ENCODE data around the gene NLRP12. TPM values are rescaled to one million over a fixed set of nuclear protein-coding genes. Genes with fewer than 3 reads are reported as not detected.
"Not testable (repeated sequence)": the region's sequence is repeated elsewhere in the genome, so short reads cannot be mapped to it uniquely, and the experiment has no call there.

NLRP12 gene, protein sequence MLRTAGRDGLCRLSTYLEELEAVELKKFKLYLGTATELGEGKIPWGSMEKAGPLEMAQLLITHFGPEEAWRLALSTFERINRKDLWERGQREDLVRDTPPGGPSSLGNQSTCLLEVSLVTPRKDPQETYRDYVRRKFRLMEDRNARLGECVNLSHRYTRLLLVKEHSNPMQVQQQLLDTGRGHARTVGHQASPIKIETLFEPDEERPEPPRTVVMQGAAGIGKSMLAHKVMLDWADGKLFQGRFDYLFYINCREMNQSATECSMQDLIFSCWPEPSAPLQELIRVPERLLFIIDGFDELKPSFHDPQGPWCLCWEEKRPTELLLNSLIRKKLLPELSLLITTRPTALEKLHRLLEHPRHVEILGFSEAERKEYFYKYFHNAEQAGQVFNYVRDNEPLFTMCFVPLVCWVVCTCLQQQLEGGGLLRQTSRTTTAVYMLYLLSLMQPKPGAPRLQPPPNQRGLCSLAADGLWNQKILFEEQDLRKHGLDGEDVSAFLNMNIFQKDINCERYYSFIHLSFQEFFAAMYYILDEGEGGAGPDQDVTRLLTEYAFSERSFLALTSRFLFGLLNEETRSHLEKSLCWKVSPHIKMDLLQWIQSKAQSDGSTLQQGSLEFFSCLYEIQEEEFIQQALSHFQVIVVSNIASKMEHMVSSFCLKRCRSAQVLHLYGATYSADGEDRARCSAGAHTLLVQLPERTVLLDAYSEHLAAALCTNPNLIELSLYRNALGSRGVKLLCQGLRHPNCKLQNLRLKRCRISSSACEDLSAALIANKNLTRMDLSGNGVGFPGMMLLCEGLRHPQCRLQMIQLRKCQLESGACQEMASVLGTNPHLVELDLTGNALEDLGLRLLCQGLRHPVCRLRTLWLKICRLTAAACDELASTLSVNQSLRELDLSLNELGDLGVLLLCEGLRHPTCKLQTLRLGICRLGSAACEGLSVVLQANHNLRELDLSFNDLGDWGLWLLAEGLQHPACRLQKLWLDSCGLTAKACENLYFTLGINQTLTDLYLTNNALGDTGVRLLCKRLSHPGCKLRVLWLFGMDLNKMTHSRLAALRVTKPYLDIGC
- polyA plus RNA-seq (ENCODE audit: insufficient read length in 3 of 3): under 1 TPM; 0.16 to 0.29 (median 0.24) TPM
- long read RNA-seq, donor 1: 0 reads
- long read RNA-seq, donor 2: 0 reads
- long read RNA-seq, donor 3: 0 reads
- long read RNA-seq, donor 4: 0 reads
- long read RNA-seq, donor 5: 0 reads
- long read RNA-seq, donor 6: 0 reads
- long read RNA-seq, donor 7: 0 reads
- long read RNA-seq, donor 8: 0 reads
- long read RNA-seq, donor 9: 0 reads
- long read RNA-seq, donor 10: 0 reads
- long read RNA-seq, donor 11: 0 reads
- long read RNA-seq, donor 12: 0 reads
- long read RNA-seq, donor 13: 0 reads
- long read RNA-seq, donor 14, partial matches to known transcripts: 0 of 1 reads
- long read RNA-seq, donor 14, other reads (novel, unspliced or antisense): 0 of 1 reads
- long read RNA-seq, donor 15: 0 reads
- long read RNA-seq, donor 16, partial matches to known transcripts: 238 of 238 reads
- long read RNA-seq, donor 16, other reads (novel, unspliced or antisense): 0 of 238 reads

DNA sequence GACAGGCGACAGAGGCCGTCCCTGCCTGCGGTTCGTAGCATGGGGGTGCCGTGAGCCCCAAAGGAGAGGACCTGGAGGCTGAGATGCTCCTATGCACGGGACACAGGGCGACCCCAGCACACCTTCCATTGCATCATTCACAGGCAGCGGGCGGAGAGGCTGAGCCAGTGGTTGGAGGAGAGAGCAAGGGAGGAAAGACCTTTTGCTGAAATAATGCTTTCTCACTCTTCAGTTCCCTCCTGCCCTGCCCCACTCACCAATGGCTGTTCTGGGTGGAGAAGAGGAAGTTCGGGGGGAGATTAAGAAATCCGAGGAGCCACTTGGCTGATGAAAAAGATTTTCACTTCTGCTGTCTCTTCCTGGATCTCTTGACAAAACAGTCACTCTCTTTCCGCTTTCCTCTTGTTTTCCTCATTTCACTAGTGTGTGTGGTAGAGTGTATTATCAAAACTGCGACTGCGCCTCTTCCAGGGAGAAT, at the start of gene NLRP12:
Gene NLRP12 (minus strand): TSS at position 181 of the 478 bp plus-strand sequence. CDS start 140 bp downstream, at position 41.
- DNase-seq (ENCODE audit: extremely low read depth in 1 of 11, low read depth in 9 of 11, low spot score in 4 of 11): no peak

DNA sequence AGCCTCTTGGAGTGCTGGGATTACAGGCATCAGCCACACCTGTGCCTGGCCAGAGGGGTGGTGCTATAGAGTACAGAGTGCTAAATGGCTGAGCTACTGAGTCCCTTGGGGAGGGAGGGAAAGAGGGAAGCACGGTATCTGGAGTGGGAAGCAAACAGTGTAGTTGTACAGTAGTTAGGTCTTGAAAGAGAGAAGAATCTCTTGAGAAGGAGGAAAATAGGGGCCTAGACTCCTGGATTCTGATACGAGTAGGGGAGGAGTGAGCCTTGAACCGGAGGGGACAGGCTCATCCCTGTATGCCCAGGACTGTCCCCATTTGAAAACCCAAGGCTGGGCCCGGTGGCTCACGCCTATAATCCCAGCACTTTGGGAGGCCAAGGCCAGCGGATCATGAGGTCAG, 48.6 kb upstream of the NLRP12 start:
- DNase-seq (ENCODE audit: extremely low read depth in 1 of 11, low read depth in 9 of 11, low spot score in 4 of 11): no peak

DNA sequence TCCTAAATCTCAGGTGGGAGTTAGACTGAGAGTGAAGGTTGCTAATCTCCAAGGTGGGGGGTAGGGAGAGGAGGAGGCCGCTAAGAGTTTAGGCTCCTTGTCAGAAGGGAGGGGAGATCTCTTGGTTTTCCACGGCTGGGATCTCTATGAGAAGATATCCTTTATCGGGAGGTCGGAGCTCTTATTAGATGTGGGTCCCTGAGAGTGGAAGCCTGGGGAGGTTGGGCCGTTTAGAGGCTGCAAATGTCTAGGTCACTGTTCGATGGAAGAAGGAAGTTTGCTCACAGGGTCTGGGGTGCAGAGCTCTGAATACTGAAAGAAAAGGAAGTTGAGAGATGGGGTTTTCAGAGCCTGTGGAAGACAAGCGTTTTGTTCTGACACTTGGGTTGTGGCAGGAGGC, 47.3 kb upstream of the NLRP12 start:
- DNase-seq (ENCODE audit: extremely low read depth in 1 of 11, low read depth in 9 of 11, low spot score in 4 of 11): no peak

DNA sequence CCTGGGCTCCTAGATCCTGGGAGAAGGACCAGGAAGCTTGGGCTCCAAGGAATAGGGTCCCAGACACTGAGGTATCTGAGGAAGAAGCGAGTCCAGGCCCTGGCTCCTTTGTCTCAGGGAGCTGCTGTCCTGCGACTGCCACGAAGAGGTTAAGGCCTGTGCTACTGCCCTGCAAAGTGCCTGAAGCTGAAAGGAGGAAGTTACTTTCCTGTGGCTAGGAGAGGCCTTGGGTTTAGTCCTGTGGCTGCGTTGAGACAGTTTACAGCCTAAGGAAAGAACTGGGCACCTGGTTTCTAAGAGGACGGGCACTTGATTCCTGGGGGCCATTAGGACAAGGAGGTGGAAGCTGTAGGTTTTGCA, 46.4 kb upstream of the NLRP12 start:
- no peak for DNase-seq (ENCODE audit: extremely low read depth in 1 of 11, low read depth in 9 of 11, low spot score in 4 of 11)

DNA sequence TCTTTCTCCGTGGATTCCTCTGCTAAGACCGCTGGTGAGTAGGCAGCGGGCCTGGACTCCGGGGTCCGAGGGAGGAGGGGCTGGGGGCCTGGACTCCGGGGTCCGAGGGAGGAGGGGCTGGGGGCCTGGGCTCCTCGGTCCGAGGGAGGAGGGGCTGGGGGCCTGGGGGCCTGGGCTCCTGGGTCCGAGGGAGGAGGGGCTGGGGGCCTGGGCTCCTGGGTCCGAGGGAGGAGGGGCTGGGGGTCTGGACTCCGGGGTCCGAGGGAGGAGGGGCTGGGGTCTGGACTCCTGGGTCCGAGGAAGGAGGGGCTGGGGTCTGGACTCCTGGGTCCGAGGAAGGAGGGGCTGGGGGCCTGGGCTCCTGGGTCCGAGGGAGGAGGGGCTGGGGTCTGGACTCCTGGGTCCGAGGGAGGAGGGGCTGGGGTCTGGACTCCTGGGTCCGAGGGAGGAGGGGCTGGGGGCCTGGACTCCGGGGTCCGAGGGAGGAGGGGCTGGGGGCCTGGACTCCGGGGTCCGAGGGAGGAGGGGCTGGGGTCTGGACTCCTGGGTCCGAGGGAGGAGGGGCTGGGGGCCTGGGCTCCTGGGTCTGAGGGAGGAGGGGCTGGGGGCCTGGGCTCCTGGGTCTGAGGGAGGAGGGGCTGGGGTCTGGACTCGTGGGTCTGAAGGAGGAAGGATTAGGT, 45.8 kb upstream of the NLRP12 start:
- DNase-seq (ENCODE audit: extremely low read depth in 1 of 11, low read depth in 9 of 11, low spot score in 4 of 11): not testable (repeated sequence)

DNA sequence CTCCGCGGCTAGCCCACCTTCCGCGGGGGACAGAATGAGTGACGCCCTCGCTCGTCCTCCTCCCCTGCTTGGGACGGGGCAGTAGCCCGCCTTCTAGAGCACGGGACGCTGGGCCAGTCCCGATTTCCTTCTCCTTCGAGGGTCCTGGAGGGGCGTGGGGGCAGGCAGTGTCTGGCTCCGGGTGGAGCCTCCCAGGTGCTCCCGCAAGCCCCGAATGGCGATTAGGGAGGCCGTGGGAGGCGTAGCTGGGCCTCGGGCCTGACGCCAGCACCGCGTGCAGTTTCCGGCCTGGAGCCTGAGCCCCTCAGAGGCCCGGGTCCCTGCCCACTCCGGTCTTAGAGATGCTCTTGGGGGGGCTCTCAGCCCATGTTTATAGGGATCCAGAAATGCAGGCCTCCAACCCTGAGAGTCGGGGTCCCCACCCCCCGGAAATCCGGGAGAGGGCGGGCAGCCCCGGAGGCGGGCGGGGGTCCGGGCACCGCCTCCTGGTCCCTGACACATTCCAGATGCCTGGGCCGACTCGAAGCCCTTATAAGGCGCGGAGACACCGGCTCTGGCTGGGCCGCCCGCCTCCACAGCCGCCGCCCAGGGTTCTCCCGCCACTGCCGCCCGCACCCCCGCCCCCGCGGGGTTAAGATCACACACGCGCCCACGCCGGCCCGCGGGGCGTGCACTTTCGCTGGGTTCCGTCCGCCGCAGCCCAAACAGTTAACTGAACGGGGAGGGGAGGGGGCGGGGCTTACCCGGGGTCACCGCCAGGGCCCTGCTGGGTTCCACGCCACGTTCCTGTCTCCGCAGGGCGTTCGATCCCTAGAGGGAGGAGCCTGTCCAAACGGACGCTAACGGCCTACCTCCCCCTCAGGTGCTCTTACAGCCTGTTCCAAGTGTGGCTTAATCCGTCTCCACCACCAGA, 45.0 kb upstream of the NLRP12 start:
- DNase-seq (ENCODE audit: extremely low read depth in 1 of 11, low read depth in 9 of 11, low spot score in 4 of 11): peak in 9 of 11 donors; percentile 72 to 89 (median 82)

DNA sequence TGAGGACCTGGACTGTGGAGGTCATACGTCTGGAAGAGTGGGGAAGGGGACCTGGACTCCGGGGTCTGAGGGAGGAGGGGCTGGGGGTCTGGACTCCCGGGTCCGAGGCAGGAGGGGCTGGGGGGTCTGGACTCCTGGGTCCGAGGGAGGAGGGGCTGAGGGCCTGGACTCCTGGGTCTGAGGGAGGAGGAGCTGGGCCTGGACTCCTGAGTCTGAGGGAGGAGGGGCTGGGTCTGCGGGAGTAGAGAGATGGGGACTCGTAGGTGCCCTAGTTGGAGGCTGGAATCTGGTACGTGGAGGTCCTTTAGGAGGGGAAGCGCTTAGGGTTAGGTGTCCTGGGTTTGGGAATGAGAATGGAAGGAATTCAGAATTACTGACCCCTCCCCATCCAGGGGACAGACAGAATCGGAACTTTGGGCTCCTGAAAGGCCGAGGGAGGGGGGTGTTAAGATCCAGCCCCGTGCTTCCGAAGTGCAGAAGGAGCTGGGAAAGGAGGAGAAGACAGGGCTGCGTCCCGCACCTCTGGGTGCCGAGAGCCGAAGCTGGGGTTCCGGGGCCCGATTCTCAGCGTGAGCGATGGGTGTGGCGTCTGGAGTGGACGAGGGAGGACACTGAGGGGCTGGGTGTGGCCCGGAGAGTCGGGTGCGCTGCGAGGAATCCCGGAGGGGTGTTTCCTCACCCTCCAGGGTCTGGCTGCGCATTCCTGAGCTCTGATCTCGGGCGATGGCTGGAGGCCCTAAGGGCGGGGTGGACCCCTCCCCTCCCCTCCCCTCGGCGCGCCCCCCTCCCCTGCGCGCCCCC, 44.2 kb upstream of the NLRP12 start:
- peak in 1 of 11 donors; percentile 44 for DNase-seq (ENCODE audit: extremely low read depth in 1 of 11, low read depth in 9 of 11, low spot score in 4 of 11)

DNA sequence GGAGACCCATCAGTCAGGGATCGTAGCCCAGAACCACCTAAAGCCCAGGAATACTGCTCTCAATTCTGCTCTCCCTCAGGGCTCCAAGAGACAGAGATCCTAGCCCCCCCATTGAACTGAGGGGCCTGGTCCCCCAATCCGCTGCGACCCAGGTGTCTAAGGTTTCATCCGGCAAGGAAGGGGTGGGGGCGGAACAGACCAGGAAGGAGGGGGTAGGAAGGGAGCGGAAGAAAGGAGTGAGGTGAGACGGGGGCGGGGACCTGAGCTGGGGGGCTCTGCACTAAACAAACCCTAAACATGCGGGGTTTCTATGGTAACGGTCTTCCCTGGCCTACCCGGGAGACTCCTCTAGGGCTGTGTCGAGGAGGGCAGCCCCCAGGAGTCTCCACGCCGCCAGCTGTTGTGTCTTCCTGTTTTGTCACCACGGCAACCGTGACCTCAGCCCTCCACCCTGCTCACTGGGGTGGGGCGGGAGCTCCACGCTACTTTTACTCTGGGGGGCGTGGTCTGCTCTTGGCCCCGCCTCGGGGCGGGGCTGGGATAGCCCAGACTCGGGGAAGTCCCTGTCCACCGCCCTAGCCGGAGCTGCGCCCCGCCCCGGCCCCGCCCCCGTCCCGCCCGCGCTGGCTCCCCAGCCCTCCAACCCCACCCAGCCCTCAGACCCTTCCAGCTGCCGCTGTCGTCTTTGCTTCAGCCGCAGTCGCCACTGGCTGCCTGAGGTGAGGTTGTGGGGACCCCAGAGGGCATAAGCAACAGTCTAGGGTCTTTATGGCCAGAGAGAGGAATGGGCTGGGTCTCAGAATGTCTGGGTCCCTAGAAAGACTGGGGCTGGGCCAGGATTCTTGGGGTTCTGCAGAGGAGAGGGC, 43.3 kb upstream of the NLRP12 start, which contains the start of gene MYADM:
Gene MYADM (plus strand): TSS at position 659 of the 866 bp plus-strand sequence. CDS start 5,647 bp downstream, outside the sequence.
- DNase-seq (ENCODE audit: extremely low read depth in 1 of 11, low read depth in 9 of 11, low spot score in 4 of 11): peak; percentile 96 to 100 (median 99)

DNA sequence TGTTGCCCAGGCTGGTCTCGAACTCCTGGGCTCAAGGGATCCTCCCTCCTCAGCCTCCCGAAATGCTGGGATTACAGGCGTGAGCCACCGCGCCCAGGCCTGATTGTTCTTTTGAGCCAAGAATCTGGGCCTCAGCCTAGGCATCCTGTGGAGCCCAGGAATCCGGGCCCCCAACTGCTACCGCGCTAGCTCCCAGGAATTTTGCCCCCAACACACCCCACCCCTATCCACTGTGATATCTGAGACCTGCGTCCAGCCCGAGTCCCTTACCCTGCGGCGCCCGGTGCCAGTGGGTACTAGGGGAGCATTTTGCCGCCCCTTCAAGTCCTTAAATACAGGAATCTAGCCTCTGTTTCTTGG, 42.7 kb upstream of the NLRP12 start:
- no peak for DNase-seq (ENCODE audit: extremely low read depth in 1 of 11, low read depth in 9 of 11, low spot score in 4 of 11)

DNA sequence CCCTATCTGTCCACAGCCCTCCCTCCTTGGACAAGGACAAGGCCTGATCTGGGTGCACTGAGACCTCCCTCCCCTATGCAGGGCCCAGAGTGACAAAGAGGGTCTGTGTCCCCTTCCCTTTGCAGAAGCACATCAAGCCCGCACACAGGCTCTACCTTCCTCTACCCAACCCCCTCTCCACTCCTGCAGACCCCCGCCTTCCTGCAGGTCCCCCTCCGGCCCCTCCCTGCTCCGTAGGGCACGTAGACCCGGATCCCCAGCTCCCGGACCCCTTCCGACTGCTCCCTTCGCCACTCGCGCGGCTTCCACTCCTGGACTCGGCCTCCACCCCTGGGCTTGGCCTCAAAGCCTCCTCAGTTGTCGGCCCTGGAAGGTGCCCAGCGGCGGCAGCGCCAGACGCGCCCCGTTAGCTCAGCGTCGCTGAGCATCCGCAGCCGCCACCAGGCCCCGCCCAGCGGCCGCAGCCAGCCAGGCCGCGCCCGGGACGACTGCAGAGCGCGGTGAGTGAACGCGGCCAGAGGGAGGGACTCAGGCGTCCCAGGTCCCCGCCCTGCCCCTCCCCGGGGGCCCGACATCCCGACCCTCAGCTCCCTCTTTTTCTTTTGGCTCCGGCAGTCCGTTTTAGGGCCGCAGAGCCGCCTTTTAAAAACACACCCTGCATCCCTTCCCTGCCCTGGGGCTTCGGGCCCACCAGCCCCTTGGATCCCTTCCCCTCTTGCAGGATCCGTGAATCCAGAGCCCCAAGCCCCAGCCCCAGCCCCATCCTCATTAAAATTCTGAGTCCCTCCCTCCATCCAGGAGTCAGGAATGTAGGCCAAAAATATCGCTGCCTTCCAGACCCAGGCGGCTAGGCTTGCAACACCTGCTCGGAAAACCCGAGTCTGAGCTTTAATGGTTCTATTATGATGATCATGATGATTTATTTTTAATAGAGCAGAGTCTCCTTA, 42.1 kb upstream of the NLRP12 start:
- DNase-seq (ENCODE audit: extremely low read depth in 1 of 11, low read depth in 9 of 11, low spot score in 4 of 11): peak in 2 of 11 donors; percentile 65 to 73

DNA sequence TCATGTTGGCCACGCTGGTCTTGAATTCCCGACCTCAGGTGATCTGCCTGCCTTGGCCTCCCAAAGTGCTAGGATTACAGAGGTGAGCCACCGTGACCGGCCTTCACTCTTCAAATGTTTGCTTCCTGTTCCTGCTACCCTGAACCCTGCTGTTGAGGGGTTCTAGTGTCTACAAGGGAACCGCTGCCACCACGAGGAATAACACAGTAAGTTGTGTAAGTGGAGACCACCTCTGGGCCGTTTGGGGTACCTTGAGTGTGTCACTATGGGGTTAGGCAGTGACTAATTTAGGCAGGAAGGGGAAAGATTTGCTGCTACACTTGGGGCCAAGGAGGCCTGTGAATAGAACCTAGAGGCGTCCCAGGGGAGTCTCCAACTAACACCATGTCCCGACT, 41.4 kb upstream of the NLRP12 start:
- DNase-seq (ENCODE audit: extremely low read depth in 1 of 11, low read depth in 9 of 11, low spot score in 4 of 11): no peak

DNA sequence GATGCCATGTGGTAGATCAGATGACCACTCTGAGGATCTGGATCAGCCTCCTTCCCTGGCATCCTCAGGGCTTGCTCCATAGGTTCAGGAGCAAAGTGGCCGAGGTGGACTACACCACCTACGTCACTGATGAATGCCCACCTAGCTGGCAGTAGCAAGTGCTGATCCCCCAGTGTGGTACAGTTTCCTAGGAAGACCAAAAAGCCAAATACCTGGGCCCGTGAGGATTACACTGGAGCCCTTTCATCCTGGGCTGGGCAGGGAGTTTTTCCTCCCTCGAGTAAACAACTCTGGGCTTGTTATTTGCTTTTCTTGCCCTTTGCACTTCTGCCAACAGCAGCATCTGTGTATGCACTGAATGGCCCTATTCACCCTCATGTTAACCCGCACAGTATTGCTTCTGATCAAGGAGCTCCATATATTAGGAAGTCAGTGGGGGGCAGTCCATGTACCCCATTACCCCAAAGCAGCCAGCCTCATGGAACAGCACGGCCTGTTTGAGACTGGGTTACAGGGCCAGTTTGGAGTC, 40.3 kb upstream of the NLRP12 start:
- no peak for DNase-seq (ENCODE audit: extremely low read depth in 1 of 11, low read depth in 9 of 11, low spot score in 4 of 11)

DNA sequence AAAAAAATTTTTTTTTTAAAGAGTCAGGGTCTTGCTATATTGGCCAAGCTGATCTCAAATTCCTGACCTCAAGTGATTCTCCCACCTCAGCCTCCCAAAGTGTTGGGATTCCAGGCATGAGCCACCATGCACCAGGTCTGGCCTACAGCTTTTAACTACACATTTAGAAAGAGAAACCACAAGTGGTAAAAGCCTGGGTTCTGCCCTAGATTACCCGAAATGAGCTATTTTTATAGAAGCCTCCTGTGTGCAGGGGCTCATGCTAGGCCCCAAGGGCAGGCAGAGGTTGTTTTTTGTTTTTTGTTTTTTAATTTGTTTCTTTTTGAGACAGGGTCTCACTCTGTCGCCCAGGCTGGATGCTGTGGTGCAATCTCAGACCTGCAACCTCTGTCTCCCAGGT, 29.6 kb upstream of the NLRP12 start:
- DNase-seq (ENCODE audit: extremely low read depth in 1 of 11, low read depth in 9 of 11, low spot score in 4 of 11): no peak

DNA sequence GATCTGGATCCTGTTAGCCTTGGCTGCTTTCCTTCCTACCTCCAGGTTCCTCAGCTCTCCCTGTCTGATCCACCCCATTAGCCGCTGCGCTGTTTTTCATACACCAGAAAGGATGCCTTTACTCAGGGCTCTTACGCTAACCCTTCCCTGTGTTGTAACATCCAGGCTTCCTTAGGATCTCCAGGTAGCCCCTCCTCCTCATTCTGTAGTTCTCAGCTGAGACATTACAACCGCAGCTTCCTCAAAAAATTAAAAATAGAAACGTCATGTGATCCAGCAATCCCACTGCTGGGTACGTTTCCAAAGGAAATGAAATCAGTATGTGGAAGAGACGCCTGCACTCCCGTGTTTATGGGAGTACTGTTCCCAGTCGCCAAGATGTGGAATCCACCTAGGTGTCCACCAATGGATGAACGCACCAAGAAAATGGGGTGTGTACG, 25.1 kb upstream of the NLRP12 start:
- DNase-seq (ENCODE audit: extremely low read depth in 1 of 11, low read depth in 9 of 11, low spot score in 4 of 11): no peak
